HFF-Myc (cell line): ENCODE data around the gene NUDT1.

Experiments
- DNase-seq: peaks from one replicate; pipeline ENCODE4 v3.0.0-alpha.2; 2011; ENCODE audit warnings: low read depth; ENCODE audit errors: extremely low read depth
- H3K4me3 ChIP-seq: replicated peaks from 2 replicates; pipeline ENCODE4 v1.5.1; 2011; ENCODE audit warnings: low read depth, mild to moderate bottlenecking, control low read depth, low read length
- TF ChIP-seq, protein P1 (sequence below): IDR thresholded peaks from 2 replicates; pipeline ENCODE4 v1.5.1; 2012; ENCODE audit warnings: mild to moderate bottlenecking, low read depth, low read length, control low read depth; ENCODE audit errors: missing control alignments

The NUDT1 gene

DNA sequence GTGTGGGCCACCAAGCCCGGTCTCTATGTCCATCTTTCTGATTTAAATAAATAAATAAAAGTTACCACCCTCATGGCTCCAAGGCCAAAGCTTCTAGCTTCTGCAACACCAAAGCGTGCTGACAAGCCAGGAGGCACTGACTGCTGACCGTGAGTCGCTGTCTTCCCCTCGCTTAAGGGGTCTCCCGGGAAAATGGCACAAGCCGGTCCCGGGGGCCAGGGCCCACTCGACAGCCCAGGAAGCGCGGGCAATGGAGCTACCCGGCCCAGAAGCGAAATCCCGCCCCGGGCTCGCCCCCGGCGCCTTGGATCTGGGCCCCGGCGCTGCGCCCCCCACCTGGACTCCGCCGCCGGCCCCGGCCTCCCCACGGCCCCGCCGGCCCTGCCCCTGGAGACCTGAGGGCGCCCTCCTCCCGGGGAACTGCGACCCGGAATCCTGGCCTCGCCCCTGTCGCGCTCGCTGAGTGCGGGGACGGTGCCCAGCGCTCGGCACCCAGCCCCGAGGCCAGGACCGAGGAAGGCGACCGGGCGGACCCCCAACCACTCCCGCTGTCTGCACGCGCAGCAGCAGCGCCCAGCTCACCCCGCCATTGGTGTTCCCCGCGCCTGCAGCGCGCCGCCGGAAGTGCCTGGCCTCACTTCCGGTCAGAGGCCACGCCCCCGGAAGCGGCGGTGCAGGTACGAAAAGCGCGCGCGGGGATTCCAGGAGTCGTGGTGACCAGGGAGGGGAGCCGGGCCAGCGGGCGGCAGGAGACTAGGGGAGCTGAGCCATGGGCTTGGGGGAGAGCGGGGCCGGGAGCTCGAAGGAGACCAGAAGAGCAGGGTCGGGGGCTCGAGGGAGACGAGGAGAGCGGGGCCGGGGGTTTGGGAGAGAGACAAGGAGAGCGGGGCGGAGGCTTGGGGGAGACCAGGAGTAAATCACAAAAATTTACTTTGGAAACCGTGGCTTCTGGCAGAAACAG, at the start of gene NUDT1, which contains the start of gene MRM2:
Gene NUDT1, plus strand, starts transcription at position 647 of the 961 bp plus-strand sequence. CDS start 2,349 bp downstream, outside the sequence.
Gene MRM2, minus strand, starts transcription at position 626 of the 961 bp plus-strand sequence. Its CDS starts 36 bp downstream, at position 590.
- TF ChIP-seq, protein P1, sequence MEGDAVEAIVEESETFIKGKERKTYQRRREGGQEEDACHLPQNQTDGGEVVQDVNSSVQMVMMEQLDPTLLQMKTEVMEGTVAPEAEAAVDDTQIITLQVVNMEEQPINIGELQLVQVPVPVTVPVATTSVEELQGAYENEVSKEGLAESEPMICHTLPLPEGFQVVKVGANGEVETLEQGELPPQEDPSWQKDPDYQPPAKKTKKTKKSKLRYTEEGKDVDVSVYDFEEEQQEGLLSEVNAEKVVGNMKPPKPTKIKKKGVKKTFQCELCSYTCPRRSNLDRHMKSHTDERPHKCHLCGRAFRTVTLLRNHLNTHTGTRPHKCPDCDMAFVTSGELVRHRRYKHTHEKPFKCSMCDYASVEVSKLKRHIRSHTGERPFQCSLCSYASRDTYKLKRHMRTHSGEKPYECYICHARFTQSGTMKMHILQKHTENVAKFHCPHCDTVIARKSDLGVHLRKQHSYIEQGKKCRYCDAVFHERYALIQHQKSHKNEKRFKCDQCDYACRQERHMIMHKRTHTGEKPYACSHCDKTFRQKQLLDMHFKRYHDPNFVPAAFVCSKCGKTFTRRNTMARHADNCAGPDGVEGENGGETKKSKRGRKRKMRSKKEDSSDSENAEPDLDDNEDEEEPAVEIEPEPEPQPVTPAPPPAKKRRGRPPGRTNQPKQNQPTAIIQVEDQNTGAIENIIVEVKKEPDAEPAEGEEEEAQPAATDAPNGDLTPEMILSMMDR, result no peak
- no peak for DNase-seq
- peak within 1 kb of the TSS; percentile 88 for H3K4me3 ChIP-seq

- no peak overlapping the region for H3K4me3 ChIP-seq
- TF ChIP-seq, protein P1, result no peak
- no peak for DNase-seq
Measured at GRCh38 chr7:2192831-2193534, 49.0 kb upstream of the NUDT1 start.

GRCh38 chr7:2193575-2194305, 48.3 kb upstream of the NUDT1 start:
- TF ChIP-seq, protein P1, result no peak
- no peak for DNase-seq
- H3K4me3 ChIP-seq, result no peak overlapping the region

GRCh38 chr7:2195400-2196246, 46.4 kb upstream of the NUDT1 start:
- no peak for DNase-seq
- TF ChIP-seq, protein P1, result no peak
- H3K4me3 ChIP-seq, result no peak overlapping the region

- DNase-seq, result no peak
- TF ChIP-seq, protein P1, result no peak
- H3K4me3 ChIP-seq, result no peak overlapping the region
Measured at GRCh38 chr7:2196381-2197378, 45.3 kb upstream of the NUDT1 start.
